Neural progenitor cell (in vitro differentiated cells): ENCODE measurements around the gene C19orf25. TPM values are rescaled to one million over a fixed set of nuclear protein-coding genes. Genes with fewer than 3 reads are reported as not detected.

Source experiments
- DNase-seq: peaks from one replicate; pipeline ENCODE4 v3.0.0-alpha.2; 2016; ENCODE audit warnings: low spot score
- H2AFZ ChIP-seq: fragments of 200-600 bp; sonication (generic); replicated peaks from 2 replicates; pipeline ENCODE4 v1.6.1; 2016; ENCODE audit warnings: antibody characterized with exemption
- H3F3A ChIP-seq: fragments of 200-600 bp; sonication (generic); 2 replicates; pipeline ENCODE4 v1.6.1; 2016; ENCODE audit warnings: antibody characterized with exemption, low read depth
- H3K27ac ChIP-seq: fragments of 200-600 bp; sonication (generic); 2 replicates; pipeline ENCODE4 v1.5.1; 2016; ENCODE audit warnings: mild to moderate bottlenecking
- H3K27me3 ChIP-seq: fragments of 200-600 bp; sonication (generic); 2 replicates; pipeline ENCODE4 v1.6.1; 2016; ENCODE audit warnings: mild to moderate bottlenecking, moderate library complexity
- H3K36me3 ChIP-seq: fragments of 200-600 bp; sonication (generic); 2 replicates; pipeline ENCODE4 v1.5.1; 2016
- H3K4me1 ChIP-seq: fragments of 200-600 bp; sonication (generic); 2 replicates; pipeline ENCODE4 v1.6.1; 2016; ENCODE audit warnings: mixed run types
- H3K4me2 ChIP-seq: fragments of 200-600 bp; sonication (generic); 2 replicates; pipeline ENCODE4 v1.6.1; 2016
- H3K4me3 ChIP-seq: fragments of 200-600 bp; sonication (generic); 2 replicates; pipeline ENCODE4 v1.5.1; 2016
- H3K79me2 ChIP-seq: fragments of 200-600 bp; sonication (generic); 2 replicates; pipeline ENCODE4 v1.6.1; 2016; ENCODE audit warnings: low read depth
- H3K9ac ChIP-seq: fragments of 200-600 bp; sonication (generic); 2 replicates; pipeline ENCODE4 v1.6.1; 2016
- H3K9me3 ChIP-seq: fragments of 200-600 bp; sonication (generic); 2 replicates; pipeline ENCODE4 v1.5.1; 2016; ENCODE audit warnings: low read depth
- H4K20me1 ChIP-seq: fragments of 200-600 bp; sonication (generic); 2 replicates; pipeline ENCODE4 v1.6.1; 2016; ENCODE audit warnings: low read depth
- H3K27ac Mint-ChIP-seq: 3 replicates; pipeline ENCODE4 v1.8.0; 2021; ENCODE audit warnings: mixed read lengths
- H3K27me3 Mint-ChIP-seq: 2 replicates; pipeline ENCODE4 v1.8.0; 2022; ENCODE audit warnings: low read depth, mild to moderate bottlenecking, inconsistent platforms, moderate library complexity, mixed read lengths; ENCODE audit not compliant: insufficient read depth
- H3K36me3 Mint-ChIP-seq: 3 replicates; pipeline ENCODE4 v1.8.0; 2021; ENCODE audit warnings: mixed read lengths
- H3K4me1 Mint-ChIP-seq: 3 replicates; pipeline ENCODE4 v1.8.0; 2021; ENCODE audit warnings: mixed read lengths
- H3K4me3 Mint-ChIP-seq: 3 replicates; pipeline ENCODE4 v1.8.0; 2021; ENCODE audit warnings: mild to moderate bottlenecking, moderate library complexity, mixed read lengths
- H3K9me3 Mint-ChIP-seq: 3 replicates; pipeline ENCODE4 v1.8.0; 2020; ENCODE audit warnings: mixed read lengths
- EZH2 ChIP-seq: fragments of 200-600 bp; sonication (generic); IDR thresholded peaks from 2 replicates; pipeline ENCODE4 v1.6.1; 2017; ENCODE audit warnings: antibody characterized with exemption, mild to moderate bottlenecking, moderate library complexity
- EZH2phosphoT487 ChIP-seq: fragments of 200-600 bp; sonication (generic); IDR thresholded peaks from 2 replicates; pipeline ENCODE4 v1.6.1; 2017; ENCODE audit warnings: antibody characterized with exemption
- total RNA-seq: library from RNA; depleted of rRNA; stranded (reverse); fragments of >200 nt; gene quantifications from 2 replicates; pipeline ENCODE4 v1.2.3, GENCODE V29; 2015; ENCODE audit warnings: low replicate concordance
- TF ChIP-seq, protein P1 (sequence below): fragments of 200-600 bp; sonication (generic); IDR thresholded peaks from 2 replicates; pipeline ENCODE4 v1.5.1; 2017; ENCODE audit warnings: antibody characterized with exemption, mild to moderate bottlenecking

C19orf25 gene
- total RNA-seq, 1 donor from 2014 or later: 14.4 TPM

DNA sequence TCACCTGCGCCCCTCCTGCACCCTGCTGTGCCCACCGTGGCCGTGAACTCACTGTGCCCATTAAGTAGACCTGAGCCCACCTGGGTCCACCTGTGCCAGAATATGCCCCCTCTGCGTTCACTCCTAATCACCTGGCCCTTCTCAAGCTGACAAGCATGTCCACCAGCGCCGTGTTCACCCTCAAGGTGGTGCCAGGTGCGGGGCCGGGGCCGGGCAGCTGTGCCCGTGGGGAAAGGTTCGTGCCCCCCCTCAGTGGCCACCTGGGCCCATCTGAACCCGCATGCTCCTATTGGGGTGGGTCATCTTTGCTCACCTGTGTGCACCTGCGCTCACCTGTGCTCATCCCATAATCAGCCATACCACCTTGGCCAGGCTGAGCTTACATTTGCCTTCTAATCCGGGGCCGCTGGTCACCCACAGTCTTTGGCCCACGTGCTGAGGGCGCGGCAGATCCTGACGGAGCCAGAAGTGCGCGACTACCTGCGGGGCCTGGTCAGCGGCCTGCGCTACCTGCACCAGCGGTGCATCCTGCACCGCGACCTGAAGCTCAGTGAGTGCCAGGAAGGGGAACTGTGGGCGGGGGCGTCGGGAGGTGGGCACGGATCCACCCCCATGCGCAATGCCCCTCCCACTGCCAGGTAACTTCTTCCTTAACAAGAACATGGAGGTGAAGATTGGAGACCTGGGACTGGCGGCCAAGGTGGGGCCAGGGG is 47.2 kb upstream of the C19orf25 start:
- no peak overlapping the region for H3K27ac ChIP-seq
- no peak overlapping the region for H3K4me2 ChIP-seq
- no peak for DNase-seq
- peaks cover 21% of the 10 kb centered on the region for H3F3A ChIP-seq
- Mint-ChIP-seq H3K27me3 (peaks cover 29% of the 10 kb centered on the region), H3K9me3 (peaks cover 6% of the 10 kb centered on the region), H3K4me3 (peak overlapping the region; percentile 62), H3K36me3 (peaks cover 5% of the 10 kb centered on the region), H3K27ac (no peak overlapping the region), H3K4me1 (peaks cover 9% of the 10 kb centered on the region)
- no peaks in the 10 kb centered on the region for H3K9me3 ChIP-seq
- no peak overlapping the region for H3K4me3 ChIP-seq
- no peaks in the 10 kb centered on the region for H3K79me2 ChIP-seq
- no peak overlapping the region for H2AFZ ChIP-seq
- peaks cover 13% of the 10 kb centered on the region for H4K20me1 ChIP-seq
- TF ChIP-seq EZH2phosphoT487: no peak
- TF ChIP-seq, protein P1, sequence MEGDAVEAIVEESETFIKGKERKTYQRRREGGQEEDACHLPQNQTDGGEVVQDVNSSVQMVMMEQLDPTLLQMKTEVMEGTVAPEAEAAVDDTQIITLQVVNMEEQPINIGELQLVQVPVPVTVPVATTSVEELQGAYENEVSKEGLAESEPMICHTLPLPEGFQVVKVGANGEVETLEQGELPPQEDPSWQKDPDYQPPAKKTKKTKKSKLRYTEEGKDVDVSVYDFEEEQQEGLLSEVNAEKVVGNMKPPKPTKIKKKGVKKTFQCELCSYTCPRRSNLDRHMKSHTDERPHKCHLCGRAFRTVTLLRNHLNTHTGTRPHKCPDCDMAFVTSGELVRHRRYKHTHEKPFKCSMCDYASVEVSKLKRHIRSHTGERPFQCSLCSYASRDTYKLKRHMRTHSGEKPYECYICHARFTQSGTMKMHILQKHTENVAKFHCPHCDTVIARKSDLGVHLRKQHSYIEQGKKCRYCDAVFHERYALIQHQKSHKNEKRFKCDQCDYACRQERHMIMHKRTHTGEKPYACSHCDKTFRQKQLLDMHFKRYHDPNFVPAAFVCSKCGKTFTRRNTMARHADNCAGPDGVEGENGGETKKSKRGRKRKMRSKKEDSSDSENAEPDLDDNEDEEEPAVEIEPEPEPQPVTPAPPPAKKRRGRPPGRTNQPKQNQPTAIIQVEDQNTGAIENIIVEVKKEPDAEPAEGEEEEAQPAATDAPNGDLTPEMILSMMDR: no peak
- no peak for TF ChIP-seq EZH2
- H3K4me1 ChIP-seq: no peaks in the 10 kb centered on the region
- H3K27me3 ChIP-seq: peaks cover 67% of the 10 kb centered on the region
- H3K9ac ChIP-seq: no peak overlapping the region
- no peaks in the 10 kb centered on the region for H3K36me3 ChIP-seq

DNA sequence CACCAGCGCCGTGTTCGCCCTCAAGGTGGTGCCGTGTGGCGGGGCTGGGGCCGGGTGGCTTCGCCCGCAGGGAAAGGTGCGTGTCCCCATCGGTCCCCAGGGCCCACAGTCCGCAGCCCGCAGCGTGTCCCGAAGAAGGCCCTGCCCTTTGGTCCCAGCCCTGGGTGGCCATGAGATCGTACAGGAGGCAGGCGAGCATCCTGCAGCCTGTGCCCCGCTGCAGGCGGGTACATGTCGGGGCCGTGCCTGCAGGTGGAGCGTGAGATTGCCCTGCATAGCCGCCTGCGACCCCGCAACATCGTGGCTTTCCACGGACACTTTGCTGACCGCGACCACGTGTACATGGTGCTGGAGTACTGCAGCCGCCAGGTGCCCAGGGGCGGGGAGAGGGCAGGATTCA is 46.3 kb upstream of the C19orf25 start:
- peaks cover 21% of the 10 kb centered on the region for H3F3A ChIP-seq
- no peak overlapping the region for H3K27ac ChIP-seq
- TF ChIP-seq, protein P1: no peak
- TF ChIP-seq EZH2: no peak
- no peak for TF ChIP-seq EZH2phosphoT487
- H3K27ac Mint-ChIP-seq: no peak overlapping the region
- H3K36me3 Mint-ChIP-seq: peaks cover 5% of the 10 kb centered on the region
- no peaks in the 10 kb centered on the region for H3K4me1 ChIP-seq
- no peak overlapping the region for H3K9ac ChIP-seq
- H3K4me3 ChIP-seq: no peak overlapping the region
- H3K79me2 ChIP-seq: no peaks in the 10 kb centered on the region
- H3K36me3 ChIP-seq: no peaks in the 10 kb centered on the region
- H2AFZ ChIP-seq: no peak overlapping the region
- H3K4me1 Mint-ChIP-seq: peaks cover 9% of the 10 kb centered on the region
- H3K4me2 ChIP-seq: no peak overlapping the region
- peaks cover 6% of the 10 kb centered on the region for H3K9me3 Mint-ChIP-seq
- H4K20me1 ChIP-seq: peaks cover 13% of the 10 kb centered on the region
- no peak for DNase-seq
- no peaks in the 10 kb centered on the region for H3K9me3 ChIP-seq
- no peak overlapping the region for H3K4me3 Mint-ChIP-seq
- peaks cover 74% of the 10 kb centered on the region for H3K27me3 ChIP-seq
- H3K27me3 Mint-ChIP-seq: peaks cover 29% of the 10 kb centered on the region

DNA sequence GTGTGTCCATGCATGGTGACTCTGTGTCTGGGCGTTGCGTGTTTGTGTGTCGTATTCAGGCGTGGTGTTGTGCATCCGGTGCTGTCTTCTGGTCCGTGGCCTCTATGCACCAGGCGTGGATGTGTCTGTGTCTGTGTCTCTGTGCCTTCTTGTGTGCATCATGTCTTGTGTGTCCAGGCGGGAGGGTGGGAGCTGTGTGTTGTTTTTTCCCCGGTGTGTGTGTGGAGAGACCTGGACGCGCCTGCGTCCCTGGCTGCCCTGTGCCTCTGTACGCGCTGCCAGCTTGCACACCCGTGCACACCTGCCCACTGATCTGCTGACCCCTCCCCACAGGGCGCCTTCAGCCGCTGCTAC is 45.9 kb upstream of the C19orf25 start:
- no peaks in the 10 kb centered on the region for H3K36me3 ChIP-seq
- H3K27me3 Mint-ChIP-seq: peaks cover 29% of the 10 kb centered on the region
- no peak overlapping the region for H3K9ac ChIP-seq
- no peak overlapping the region for H2AFZ ChIP-seq
- H3K27ac Mint-ChIP-seq: no peak overlapping the region
- no peak overlapping the region for H3K4me3 ChIP-seq
- peaks cover 6% of the 10 kb centered on the region for H3K9me3 Mint-ChIP-seq
- peaks cover 21% of the 10 kb centered on the region for H3F3A ChIP-seq
- H3K36me3 Mint-ChIP-seq: peaks cover 5% of the 10 kb centered on the region
- H3K27me3 ChIP-seq: peaks cover 78% of the 10 kb centered on the region
- TF ChIP-seq, protein P1: no peak
- TF ChIP-seq EZH2: no peak
- no peak for TF ChIP-seq EZH2phosphoT487
- H3K4me2 ChIP-seq: no peak overlapping the region
- peak overlapping the region; percentile 80 for H3K4me3 Mint-ChIP-seq
- peaks cover 9% of the 10 kb centered on the region for H3K4me1 Mint-ChIP-seq
- DNase-seq: no peak
- H3K79me2 ChIP-seq: no peaks in the 10 kb centered on the region
- H4K20me1 ChIP-seq: peaks cover 13% of the 10 kb centered on the region
- no peak overlapping the region for H3K27ac ChIP-seq
- H3K9me3 ChIP-seq: no peaks in the 10 kb centered on the region
- H3K4me1 ChIP-seq: no peaks in the 10 kb centered on the region
